Stimulated activated CD8-positive, alpha-beta memory T cell treated with anti-CD3 and anti-CD28 coated beads, Interleukin-4, amount 100 ng/mL, for 24 hours (primary cell): ENCODE data around the gene LRRC56.
A peak's percentile ranks its signal among the peaks of the same experiment; 100 is the strongest.

Source experiments
- DNase-seq: peaks from one replicate; pipeline ENCODE4 v3.0.0-alpha.2; 2020; ENCODE audit warnings: low read depth

LRRC56 gene

DNA sequence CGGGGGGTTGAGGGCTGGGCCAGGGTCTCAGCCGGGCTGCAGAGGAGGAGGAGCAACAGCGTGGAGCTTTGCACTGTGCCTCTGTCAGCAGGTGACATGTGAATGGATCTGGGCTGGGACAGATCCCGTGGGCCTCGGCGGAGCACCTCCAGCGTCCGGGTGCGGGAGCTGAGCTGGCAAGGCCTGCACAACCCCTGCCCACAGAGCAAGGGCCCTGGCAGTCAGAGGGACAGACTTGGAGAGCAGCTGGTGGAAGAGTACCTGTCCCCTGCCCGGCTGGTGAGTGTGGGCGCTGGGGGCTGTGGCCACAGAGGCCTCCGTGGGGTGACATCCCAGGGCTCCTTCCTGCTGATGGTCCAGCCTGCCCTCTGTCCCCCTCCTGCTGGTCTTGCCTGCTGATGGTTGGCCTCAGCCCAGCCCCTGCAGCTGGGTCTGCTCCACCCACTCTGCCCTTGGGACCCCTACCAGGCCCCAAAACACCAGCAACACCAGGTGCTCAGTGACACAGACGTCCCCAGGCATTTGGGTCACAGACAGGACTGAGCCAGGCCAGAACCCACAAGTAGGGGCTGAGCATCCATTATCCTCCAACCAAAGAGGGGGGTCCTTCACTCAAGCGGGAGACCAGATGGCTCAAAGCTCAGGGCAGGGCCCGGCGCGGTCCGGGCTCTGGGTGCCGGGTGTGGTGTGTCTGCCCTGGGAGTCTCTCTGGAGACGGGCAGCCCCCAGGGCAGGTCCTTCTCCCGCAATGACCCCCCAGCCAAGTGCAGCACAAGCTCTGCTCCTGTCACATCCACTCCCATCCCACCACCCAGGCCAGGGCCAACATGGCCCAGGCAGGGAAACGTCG is 3.5 kb downstream of the LRRC56 start:
- DNase-seq = no peak

DNA sequence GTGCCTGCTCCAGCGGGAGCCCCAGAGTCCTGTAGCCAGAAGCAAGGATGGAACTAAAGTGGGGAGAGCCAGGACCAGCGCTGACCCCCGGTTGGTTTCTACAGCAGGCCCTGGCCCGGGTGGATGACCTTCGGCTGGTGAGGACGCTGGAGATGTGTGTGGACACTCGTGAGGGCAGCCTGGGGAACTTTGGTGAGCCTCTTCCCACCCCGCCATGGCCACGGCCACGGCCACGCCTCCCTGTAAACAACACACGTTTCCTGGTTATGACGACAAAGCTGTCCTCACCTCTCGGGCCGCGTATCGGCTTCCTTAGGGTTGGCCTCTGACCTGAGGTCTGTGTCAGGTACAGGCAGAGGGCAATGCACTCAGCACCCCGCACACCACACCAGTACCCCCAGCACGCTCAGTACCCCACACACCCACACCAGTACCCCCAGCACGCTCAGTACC is 4.1 kb downstream of the LRRC56 start:
- DNase-seq = no peak

DNA sequence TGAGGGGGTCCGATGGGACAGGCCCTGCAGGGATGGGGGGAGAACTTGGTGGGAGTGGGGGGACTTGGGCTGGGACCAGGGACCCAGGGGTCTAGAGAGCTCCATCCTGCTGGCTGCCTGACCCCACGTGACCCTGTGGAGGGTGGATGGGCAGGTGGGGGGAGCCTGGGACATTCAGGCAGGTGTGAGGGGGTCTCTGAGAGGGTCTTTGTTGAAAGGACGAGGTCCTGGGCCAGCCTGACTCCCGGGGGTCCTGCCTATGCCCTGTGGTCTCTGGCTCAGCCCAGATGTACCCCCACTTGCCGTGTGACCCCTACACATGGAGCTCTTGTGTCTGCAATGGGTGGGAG is 7.5 kb downstream of the LRRC56 start:
- DNase-seq = no peak

DNA sequence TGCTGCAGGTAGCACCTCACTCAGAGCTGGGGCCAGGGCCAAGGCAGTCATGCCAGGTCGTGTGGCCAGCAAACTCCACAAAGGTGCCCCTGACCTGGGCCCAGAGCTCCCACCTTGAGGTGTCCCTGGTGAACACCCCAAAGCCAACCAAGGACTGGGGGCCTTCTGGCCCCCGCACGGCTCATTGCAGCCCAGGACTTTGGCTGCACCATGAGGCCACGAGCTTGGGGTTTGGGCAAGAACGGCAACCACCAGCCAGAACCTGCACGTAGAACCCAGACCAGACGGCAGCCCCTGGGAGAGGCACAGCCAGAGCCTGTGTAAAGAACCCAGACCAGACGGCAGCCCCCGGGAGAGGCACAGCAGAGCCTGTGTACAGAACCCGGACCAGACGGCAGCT is 7.8 kb downstream of the LRRC56 start:
- no peak for DNase-seq

DNA sequence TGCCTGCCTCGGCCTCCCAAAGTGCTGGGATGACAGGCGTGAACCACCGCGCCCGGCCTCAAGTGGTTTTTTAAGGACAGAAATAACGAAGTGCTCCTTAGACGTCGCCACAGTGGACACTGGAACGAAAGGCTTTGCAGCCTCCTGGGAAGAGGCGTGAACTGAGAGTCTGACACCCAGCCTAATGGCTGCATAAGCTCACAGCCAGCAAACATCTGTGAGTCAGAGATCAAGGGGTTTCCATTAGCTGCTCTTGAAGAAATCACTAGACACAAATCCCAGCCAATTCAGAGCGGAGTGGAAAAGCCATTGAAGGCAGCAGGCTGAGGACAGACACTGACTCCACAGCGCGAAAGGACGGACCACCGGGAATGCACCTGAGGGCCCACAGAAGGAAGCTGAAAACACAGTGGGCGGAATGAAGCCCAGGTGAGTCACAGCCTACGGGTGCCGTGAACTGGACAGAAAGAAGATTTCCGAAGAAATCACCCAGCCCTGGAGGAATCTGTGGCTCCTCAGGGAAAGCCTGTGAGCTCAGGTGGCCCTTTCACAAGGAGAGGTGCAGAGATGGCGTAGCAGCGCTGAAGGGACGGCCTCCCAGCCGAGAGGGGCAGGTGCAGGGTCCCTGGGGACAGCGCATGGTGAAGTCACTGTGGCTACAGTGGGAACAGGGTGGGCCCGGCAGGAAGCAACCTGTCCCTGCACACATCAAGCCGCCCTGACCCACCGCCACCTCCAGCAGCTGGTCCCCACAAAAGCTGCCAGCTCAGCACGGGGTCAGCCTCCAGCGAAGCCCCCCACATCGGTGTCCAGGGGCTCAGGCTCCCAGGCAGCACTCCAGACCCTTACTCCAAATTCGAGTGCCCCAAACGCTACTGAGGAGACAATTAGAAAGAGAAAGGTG is 11.6 kb downstream of the LRRC56 start:
- no peak for DNase-seq

DNA sequence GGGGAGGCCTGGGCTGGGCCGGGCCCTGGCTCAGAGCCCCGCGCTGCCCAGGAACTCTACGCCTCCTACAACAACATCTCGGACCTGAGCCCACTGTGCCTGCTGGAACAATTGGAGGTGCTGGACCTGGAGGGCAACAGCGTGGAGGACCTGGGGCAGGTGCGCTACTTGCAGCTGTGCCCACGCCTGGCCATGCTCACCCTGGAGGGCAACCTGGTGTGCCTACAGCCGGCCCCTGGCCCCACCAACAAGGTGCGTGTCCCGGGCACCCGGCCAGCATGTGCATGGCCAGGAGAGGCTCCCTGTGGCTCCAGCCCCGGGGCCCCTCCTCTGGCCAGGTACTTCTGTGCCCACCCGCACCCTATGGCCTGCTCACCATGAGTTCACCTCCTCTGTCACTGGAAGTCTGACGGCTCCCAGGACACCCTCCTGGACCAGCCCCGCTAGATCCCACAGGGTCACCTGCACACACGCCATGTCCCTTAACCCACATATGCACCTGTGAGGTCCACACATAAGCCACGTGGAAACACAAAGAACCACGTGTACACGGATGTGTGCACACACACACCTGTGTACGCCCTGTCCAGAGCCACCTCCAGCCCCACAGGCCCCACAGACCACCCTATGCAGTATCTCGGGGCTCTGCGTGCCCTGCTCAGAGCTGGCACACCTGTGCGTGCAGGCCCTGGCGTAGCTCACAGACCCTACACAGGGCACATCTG is 12.9 kb downstream of the LRRC56 start:
- DNase-seq = no peak

DNA sequence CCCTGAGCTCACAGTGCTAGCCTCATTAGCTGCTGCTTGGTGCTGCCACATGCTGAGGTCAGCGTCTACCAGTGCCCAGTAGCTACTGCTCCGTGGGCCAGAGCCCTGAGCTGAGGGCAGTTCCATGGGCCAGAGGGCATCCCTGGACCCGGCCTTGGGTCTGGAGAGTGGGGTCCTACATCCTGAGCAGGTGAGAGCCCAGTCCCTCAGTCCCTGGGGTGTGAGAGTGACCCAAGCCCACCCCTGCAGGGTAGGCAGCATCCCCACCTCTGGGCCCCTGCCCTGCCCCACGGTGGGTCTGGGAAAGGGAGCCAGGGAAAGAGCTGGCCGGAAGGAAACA is 13.4 kb downstream of the LRRC56 start:
- no peak for DNase-seq

DNA sequence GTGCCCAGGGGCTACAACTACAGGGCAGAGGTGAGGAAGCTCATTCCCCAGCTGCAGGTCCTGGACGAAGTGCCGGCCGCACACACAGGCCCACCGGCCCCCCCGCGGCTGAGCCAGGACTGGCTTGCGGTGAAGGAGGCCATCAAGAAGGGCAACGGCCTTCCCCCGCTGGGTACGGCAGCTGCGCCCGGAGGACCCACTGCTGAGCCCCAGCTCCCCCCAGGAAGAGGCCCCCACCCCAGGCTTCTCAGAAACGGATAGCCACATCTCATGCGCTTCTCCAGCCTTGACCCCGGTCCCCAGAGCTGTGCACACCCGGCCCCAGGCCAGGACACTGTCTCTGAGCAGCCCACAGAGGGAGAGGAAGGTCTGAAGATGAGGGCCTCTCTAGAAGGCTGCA is 13.8 kb downstream of the LRRC56 start:
- DNase-seq = no peak

DNA sequence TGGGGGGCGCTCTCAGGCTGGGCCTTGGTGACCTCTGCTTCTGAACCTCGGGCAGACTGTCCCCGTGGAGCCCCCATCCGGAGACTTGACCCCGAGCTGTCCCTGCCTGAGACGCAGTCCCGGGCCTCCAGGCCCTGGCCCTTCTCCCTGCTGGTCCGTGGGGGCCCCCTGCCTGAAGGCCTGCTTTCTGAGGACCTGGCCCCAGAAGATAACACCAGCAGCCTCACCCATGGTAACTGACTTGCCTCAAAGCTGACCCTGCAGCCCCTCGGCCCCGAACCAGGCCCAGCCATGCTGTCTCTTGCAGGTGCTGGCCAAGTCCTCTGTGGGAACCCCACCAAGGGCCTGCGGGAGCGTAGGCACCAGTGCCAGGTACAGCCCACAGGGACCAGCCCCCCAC is 14.3 kb downstream of the LRRC56 start:
- DNase-seq = no peak

DNA sequence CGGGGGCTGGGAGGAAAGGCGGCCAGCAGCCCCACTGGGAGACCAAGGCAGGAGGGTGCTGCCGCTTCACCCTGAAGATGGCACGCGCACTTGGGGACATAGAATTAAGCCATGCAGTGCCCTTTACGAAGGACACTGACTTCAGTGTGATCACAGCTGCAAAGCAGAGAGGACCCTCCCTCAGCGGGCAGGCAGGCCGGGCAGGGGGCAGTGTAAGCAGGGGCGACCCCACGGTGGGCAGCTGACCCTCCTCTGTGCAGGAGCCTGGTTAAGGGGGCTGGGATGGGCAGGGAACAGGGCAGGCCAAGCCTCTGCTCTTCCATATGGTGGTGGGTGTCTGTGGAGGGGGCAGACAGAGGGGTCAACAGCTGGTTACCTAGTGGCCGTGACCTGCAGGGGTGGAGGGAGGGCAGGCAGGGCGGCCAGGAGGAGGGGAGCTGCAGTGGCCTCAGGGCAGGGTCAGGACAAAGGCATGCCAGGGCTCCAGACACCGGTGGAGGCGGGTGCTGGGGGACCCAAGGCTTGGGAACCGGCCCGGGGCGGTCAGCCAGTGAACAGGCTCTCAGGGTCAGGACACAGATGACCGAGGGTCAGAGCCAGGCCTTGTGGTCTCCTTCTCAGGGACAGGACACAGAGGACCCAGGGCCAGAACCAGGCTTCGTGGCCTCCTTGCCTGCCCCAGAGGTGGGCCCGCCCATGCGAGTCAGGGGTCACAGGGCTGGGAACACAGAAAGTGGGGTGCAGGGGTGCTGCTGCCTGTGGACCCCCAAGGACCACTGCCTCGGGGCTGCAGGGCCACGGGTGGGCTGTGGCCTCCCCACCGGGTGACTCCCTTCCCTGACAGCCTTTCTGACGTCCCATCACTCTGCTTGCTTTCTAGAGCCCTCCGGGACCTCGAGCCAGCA is 16.0 kb downstream of the LRRC56 start:
- no peak for DNase-seq

DNA sequence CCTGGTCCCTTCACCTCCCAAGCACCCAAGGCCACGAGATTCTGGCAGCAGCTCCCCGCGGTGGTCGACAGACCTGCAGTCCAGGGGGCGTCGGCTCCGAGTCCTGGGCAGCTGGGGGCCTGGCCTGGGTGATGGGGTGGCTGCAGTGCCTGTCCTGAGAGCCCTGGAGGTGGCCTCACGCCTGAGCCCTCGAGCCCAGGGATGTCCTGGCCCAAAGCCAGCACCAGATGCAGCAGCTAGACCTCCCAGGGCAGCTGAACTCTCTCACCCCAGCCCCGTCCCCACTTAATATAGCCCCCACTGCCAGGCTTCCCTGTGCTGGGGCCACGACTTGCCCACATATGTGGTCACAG is 16.6 kb downstream of the LRRC56 start:
- DNase-seq = no peak

DNA sequence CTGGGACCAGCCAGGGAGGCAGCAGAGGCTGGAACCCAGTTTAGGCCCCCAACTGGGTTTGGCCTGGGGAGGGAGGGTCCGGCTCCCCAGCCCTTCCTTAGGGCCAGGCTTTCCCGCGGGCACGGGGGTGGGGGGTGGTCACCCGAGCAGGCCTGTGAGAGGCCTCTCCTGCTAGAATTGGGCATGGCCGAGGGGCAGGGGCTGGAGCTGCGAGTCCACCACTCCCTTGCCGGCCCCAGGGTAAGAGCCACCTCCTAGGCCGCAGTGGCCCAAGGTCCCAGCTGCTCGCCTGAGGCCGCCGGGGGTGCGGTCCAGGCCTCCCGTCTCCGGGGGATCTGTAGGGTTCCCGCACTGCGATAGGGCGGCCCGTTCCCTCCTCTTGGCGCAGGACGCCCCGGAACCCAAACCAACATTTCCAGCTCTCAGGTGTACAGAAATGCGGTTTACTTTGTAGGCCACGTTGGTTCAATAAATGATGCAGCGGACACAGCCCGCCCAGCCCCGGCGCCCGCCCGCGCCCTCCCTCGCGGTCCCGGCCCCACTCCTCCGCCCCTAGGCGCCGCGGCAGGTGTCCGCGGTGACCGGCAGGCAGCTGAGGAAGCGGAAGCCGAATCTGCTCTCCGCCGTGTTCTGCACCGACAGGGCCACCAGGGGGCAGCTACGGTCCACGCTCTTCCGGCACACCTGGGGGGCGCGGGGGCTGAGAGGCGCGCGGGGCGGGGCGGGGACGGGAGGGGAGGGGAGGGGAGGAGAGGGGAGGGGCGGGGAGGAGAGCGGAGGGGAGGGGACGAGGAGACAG is 17.3 kb downstream of the LRRC56 start:
- DNase-seq = peak; percentile 62

DNA sequence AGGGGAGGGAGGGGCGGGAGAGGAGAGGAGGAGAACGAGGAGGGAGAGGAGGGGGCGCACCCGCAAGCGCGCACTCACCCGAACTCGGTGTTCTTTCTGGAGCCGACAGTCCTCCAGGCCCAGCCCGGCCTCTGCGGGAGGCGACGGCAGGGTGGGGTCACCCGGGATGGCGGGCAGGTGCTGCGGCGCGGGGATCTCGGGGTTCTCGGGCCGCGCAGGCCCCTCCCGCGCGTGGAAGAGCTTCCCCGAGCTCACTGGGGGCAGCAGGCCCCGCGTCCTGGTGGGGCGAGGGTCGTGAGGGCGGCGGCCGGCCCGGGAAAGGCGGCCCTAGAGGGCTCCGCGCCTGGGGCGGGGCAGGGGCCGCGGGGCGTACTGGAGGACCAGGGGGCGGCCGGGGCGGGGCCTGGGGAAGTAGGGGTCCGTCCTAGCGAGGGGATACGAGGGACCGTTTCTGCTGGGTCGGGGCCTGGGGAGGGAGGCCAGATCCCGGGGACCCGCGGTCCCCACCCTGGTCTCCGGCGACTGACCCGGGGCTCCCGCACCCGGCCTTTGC is 18.0 kb downstream of the LRRC56 start:
- no peak for DNase-seq

DNA sequence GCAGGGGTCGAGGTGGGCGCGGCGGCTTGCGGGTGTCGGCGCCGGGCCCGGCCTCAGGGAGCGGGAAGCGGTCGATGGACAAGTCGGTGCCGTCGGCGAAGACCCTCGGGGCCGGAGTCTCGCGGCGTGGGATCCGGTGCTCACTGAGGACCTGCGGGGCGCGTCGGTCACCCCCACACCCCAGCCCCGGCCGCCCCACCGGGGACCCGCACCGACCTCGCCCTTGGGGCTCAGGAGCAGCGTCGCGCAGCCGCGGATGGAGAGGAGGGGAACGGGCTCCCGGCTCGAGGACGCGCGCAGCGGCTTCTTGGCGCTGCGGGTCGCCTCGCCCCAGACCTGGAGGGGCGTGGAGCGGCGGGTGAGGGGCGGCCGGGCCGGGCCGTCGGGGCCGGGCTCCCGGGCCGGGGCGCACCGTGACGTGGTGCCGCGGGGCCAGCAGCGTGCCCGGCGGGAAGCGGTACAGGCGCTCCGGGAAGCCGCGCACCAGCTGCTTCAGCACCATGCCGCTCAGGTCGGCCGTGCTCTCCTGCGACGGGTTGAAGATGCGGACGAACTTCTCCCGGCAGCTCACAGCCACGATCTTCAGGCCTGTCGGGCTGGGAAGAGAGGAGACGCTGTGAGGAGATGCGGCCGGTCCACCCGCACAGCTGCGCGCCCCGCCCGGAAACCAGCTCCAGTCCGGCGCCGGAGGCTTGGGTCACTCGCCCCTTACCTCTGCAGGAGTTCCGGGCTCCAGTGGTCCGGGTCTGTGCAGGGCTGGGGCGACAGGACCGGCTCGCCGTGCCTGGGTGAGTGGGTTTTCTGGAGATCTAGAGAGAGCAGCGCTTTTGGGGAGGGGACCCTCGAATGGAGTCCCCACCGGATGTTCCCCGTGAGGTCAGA is 18.7 kb downstream of the LRRC56 start:
- DNase-seq = no peak

DNA sequence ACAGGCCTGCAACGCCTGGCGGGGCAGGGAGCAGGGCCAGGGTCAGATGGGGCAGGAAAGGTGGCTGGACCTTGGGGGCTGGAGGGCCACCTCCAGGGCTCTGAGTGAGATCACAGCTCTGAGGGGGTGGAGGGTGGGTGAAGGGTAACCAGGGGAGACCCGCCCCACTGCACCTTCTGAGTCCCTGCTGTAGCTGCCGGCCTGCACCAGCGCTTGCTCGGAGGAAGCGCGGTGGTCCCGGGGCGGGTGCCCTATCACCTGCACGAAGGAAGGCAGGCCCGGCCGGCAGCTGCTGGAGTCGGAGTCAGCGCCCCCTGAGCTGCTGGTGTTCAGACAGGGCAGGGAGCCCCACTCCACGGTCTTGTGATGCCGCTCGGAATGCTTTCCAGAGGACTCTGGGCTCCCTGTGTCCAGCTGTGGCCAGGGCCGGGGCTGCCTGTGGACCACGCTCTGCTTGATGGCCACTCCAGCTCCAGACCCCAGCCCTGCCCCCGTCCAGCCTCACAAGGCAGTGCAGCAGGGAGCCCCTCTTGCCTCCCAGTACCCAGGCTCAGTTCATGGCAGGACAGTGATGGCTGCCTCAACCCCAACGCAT is 19.4 kb downstream of the LRRC56 start:
- no peak for DNase-seq

DNA sequence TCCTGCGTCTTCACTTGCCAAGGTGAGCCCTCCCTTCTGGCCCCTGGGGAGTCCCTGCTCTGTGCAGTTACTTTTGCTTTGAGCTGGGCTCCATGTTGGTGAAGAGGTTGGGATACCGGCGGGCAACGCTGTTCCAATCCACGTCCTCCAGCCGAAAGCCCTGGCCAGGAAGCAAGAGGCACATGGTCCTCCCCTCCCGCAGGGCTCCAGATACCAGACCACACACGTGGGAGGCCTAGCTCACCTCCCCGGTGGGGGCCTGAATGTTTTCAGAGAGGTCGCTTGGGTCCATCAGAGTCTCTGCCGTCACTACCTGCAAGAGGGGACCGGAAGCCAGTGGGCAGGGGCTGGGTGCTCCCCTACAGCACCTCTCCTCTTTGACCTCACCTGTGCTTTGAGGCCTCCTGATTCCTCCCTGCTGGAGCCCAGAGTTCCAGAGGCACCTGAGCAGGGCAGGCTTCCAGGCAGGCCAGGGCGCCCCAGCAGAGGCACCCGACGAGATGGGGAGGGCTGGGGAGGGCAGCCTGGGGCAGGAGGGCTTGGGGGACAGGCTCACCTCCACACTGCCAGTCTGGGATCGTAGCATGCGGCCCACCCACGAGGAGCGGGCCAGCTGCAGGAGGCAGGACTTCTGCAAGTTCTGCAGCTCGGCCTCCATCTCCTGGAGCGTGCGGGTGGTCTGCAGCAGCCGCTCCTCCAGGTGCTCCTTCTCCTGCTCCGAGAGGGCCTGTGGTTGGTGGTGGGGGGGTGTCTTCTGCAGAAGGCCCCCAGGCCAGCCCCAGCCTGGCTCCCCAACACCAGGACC is 20.2 kb downstream of the LRRC56 start:
- DNase-seq = no peak

DNA sequence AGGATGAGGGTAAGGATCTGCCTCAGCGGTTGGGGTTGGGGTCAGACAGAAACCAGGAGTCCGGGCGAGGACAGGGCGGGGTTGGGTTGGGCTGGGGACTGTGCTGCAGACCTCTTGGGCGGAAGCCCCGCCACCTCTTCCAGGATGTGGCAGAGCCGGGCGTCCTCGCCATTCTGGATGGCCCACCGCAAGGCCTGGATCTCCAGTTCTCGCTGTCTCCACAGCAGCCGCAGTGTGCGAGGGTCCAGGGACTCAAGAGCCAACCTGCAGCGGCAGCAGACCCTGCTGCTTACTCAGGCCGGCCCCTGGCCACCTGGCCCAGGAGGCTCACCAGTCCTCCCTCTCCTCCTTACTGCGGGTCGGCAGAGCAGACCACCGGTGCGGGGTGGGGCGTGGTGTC is 21.2 kb downstream of the LRRC56 start:
- DNase-seq = no peak

DNA sequence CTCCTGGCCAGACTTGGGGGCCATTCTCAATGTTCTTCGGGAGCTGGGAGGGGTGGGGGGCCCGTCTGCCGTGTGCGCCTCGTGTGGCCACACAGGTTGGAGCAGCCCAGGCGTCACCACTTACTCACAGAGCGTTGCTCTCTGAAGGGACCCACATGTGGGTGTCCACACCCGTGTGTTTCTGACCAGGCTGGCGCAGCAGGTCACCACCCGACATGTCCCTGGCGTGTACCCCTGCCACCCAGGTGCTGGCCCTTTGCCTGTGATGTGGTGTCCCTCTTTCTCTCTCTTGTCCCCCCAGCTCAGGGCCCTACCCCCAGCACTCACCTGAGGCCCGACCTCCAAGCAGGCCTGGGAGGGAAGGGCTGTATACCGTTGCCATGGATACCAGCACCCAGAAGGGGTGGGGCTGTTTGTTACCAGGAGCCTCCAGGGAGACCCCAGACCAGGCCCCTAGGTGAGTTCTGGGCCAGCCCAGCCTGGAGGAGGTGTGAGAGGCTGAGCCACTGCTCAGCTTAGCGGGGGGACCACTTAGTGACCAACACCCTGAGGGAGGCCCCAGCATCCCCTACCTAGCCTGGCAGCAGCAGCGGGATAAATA is 21.8 kb downstream of the LRRC56 start:
- DNase-seq = no peak
